ENCODE measurements around the gene ATXN2. TPM values are rescaled to one million over a fixed set of nuclear protein-coding genes. Genes with fewer than 3 reads are reported as not detected.
A peak's percentile ranks its signal among the peaks of the same experiment; 100 is the strongest.

ATXN2 gene
- total RNA-seq, 2 donors from 2014 or later = 51.6 to 63.3 TPM

GRCh38 chr12:111430433-111431353 lies 168.4 kb downstream of the ATXN2 start:
- peak; percentile 25 to 32 for ATAC-seq
- peak overlapping the region; percentile 81 for H3K27ac Mint-ChIP-seq
- peak in 1 of 2 donors; percentile 73 for DNase-seq (ENCODE audit: low spot score in 2 of 2)
- H3K9me3 Mint-ChIP-seq = no peaks in the 10 kb centered on the region
- H3K36me3 Mint-ChIP-seq = peaks cover 4 to 9% of the 10 kb centered on the region in 2 donors

DNA sequence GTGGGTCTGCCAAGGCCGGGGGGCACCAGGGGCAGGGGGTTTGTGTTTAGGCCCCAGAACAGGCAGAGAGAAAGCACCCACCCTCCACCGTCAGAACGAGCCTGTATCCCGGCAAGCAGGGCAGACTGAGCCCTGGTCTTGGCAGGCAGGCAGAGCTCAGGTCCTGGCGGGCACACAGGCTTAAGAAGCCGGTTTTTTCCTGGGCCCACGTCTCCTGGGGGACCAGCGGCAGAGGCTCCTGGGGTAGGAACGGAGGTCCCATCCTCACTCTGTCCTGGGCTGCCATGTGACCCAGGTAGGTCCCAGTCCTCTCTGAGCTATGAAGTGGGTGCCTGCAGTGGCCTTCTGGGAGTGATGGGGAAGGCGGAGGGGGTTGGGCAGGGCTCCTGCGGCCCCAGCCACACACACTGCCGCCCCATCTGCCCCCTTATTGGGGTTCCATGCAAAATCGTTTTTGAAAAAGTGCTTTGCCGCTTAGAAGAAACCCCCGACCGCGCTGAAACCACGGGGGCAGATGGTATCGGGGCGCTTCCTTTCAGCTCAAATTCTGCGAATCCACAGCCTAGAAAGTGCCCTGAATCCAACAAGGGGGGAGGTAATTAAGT lies 169.2 kb downstream of the ATXN2 start:
- ATAC-seq (peak; percentile 10 to 15), DNase-seq (ENCODE audit: low spot score in 2 of 2) (peak in 1 of 2 donors; percentile 61)
- H3K9me3 Mint-ChIP-seq = no peaks in the 10 kb centered on the region

GRCh38 chr12:111428728-111429175 lies 170.4 kb downstream of the ATXN2 start:
- H3K36me3 Mint-ChIP-seq = peaks cover 4 to 9% of the 10 kb centered on the region in 2 donors
- peak overlapping the region; percentile 79 to 91 for H3K27ac Mint-ChIP-seq
- H3K9me3 Mint-ChIP-seq = no peaks in the 10 kb centered on the region
- ATAC-seq (peak in 1 of 2 donors; percentile 21), DNase-seq (ENCODE audit: low spot score in 2 of 2) (no peak)

More for the DNA sequence above, 169.2 kb downstream of the ATXN2 start:
- peaks cover 4 to 9% of the 10 kb centered on the region in 2 donors for H3K36me3 Mint-ChIP-seq
- H3K27ac Mint-ChIP-seq = peak overlapping the region; percentile 80 to 81

- Mint-ChIP-seq H3K36me3 (peaks cover 4 to 9% of the 10 kb centered on the region in 2 donors), H3K9me3 (no peaks in the 10 kb centered on the region), H3K27ac (peak overlapping the region; percentile 79 to 91)
- ATAC-seq (peak in 1 of 2 donors; percentile 1), DNase-seq (ENCODE audit: low spot score in 2 of 2) (no peak)
Observed at GRCh38 chr12:111428081-111428727, 170.9 kb downstream of the ATXN2 start.

DNA sequence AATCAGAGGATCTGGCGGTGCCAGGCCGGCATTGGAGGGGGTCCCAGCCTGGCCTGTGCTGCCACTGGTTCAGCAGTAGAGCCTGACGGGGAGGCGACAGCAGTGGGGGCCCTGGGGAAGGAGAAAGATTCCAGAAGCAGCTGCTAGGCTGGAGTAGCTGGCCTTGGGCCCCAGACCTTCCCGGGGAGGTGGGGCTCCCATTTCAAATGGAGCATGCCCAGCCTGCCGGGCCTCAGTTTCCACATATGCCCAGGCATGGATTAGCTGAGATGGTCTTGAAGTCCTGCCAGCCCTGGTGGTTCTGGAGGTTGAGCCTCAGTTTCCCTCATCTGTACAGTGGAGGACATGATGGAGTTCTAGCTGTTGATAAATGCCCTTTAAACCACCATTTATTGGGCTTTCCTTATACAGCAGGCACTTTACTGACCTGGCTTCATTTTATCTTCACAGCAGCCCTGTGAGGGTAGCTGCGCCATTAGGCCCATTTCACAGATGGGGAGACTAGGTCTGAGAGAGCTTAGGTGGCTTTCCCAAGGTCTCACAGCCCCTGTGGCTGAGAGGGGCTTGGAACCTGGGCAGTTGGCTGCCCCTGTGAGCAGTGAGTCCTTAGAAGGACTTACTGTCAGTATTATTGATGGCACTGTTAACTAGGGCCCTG lies 171.6 kb downstream of the ATXN2 start:
- DNase-seq (ENCODE audit: low spot score in 2 of 2) (no peak), ATAC-seq (no peak)
- peaks cover 4% of the 10 kb centered on the region in 2 donors for H3K36me3 Mint-ChIP-seq
- H3K9me3 Mint-ChIP-seq = no peaks in the 10 kb centered on the region
- no peak overlapping the region for H3K27ac Mint-ChIP-seq

DNA sequence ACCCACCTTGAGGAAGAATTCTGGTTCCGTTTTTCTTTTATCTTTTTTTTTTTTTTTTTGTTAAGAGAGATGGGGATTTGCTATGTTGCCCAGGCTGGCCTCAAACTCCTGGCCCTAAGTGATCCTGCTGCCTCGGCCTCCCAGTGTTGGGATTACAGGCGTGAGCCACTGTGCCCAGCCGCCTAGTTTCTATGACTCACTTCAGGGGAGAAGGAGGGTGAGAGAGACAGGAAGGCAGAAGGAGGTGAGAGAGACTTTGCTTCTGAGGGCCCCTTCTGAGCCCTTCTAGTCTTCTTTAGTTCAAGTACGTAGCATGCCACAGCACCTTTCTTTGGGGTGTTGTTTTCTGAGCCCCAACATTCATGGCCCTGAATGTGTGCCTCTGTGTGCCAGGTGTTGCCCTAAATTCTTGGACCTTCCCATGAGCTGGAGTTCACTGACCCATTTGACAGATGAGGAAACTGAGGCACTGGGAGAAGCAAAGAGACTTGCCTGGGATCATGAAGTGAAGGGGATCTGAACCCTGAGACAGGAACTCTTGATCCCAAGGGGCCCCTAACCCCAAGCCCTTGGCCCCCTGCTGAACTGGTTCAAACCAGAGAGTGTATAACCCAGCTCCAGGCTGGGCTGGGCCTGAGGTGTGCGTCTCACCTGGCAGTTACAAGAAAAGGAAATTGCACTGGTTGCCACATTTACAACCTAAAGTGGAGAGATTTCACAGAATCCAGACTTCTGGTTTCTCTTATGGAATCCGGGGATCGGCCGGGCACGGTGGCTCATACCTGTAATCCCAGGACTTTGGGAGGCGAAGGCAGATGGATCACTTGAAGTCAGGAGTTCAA lies 172.6 kb downstream of the ATXN2 start:
- Mint-ChIP-seq H3K9me3 (no peaks in the 10 kb centered on the region), H3K36me3 (peaks cover 0 to 4% of the 10 kb centered on the region in 2 donors), H3K27ac (peak overlapping the region; percentile 58 to 68)
- ATAC-seq = peak; percentile 64 to 71
- DNase-seq (ENCODE audit: low spot score in 2 of 2) = no peak

- no peak for ATAC-seq
- Mint-ChIP-seq H3K27ac (peak overlapping the region in 1 of 2 donors; percentile 30), H3K9me3 (no peaks in the 10 kb centered on the region), H3K36me3 (peaks cover 0 to 4% of the 10 kb centered on the region in 2 donors)
- DNase-seq (ENCODE audit: low spot score in 2 of 2) = no peak
Observed at GRCh38 chr12:111425655-111426054, 173.5 kb downstream of the ATXN2 start.

GRCh38 chr12:111424793-111425251 lies 174.3 kb downstream of the ATXN2 start:
- H3K27ac Mint-ChIP-seq = no peak overlapping the region
- DNase-seq (ENCODE audit: low spot score in 2 of 2) (no peak), ATAC-seq (peak in 1 of 2 donors; percentile 23)
- H3K36me3 Mint-ChIP-seq = peaks cover 0 to 4% of the 10 kb centered on the region in 2 donors
- no peaks in the 10 kb centered on the region for H3K9me3 Mint-ChIP-seq

DNA sequence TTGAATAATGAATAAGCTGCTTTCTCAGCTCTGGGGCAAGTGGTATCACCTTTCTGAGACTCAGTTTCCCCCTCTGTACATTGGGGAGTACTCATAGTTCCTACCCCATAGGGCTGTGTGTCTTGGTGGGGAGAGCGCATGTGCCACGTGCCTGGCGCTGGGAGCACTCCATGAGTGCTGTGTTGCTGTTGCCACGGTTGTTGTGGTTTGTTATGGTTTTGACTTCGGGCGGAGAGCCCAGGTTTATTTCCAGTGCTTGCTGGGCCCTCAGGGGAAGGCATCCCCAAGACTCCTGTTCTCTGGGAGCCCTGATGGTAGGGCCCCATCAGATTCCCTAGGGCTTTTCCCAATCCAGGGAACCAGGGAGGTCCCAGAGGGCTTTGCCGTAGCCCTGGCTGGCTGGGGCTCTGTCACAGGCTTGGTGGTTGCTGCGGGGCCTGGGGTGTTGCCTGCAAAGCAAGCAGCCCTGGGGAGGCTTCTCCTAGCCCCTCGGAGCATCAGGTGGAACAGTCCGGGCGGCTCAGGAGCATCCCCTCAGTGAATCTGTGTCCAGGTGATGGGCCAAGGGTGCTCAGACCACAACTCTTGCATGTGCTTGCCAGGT lies 174.8 kb downstream of the ATXN2 start:
- DNase-seq (ENCODE audit: low spot score in 2 of 2) (no peak), ATAC-seq (no peak)
- Mint-ChIP-seq H3K9me3 (no peaks in the 10 kb centered on the region), H3K36me3 (peaks cover 0 to 4% of the 10 kb centered on the region in 2 donors), H3K27ac (no peak overlapping the region)

GRCh38 chr12:111420494-111420893 lies 178.6 kb downstream of the ATXN2 start:
- Mint-ChIP-seq H3K36me3 (no peaks in the 10 kb centered on the region), H3K27ac (peak overlapping the region in 1 of 2 donors; percentile 50), H3K9me3 (no peaks in the 10 kb centered on the region)
- ATAC-seq (no peak), DNase-seq (ENCODE audit: low spot score in 2 of 2) (no peak)

GRCh38 chr12:111419784-111420183 lies 179.3 kb downstream of the ATXN2 start:
- ATAC-seq = no peak
- no peak for DNase-seq (ENCODE audit: low spot score in 2 of 2)
- H3K9me3 Mint-ChIP-seq = no peaks in the 10 kb centered on the region
- H3K36me3 Mint-ChIP-seq = peaks cover 0 to 5% of the 10 kb centered on the region in 2 donors
- H3K27ac Mint-ChIP-seq = no peak overlapping the region

DNA sequence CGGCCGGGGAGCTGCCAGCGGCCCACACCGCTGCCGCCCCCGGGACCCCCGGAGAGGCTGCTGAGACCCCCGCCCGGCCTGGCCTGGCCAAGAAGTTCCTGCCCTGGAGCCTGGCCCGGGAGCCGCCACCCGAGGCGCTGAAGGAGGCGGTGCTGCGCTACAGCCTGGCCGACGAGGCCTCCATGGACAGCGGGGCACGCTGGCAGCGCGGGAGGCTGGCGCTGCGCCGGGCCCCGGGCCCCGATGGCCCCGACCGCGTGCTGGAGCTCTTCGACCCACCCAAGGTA lies 180.6 kb downstream of the ATXN2 start:
- no peak for DNase-seq (ENCODE audit: low spot score in 2 of 2)
- Mint-ChIP-seq H3K9me3 (no peaks in the 10 kb centered on the region), H3K36me3 (peaks cover 0 to 5% of the 10 kb centered on the region in 2 donors), H3K27ac (no peak overlapping the region)
- no peak for ATAC-seq

DNA sequence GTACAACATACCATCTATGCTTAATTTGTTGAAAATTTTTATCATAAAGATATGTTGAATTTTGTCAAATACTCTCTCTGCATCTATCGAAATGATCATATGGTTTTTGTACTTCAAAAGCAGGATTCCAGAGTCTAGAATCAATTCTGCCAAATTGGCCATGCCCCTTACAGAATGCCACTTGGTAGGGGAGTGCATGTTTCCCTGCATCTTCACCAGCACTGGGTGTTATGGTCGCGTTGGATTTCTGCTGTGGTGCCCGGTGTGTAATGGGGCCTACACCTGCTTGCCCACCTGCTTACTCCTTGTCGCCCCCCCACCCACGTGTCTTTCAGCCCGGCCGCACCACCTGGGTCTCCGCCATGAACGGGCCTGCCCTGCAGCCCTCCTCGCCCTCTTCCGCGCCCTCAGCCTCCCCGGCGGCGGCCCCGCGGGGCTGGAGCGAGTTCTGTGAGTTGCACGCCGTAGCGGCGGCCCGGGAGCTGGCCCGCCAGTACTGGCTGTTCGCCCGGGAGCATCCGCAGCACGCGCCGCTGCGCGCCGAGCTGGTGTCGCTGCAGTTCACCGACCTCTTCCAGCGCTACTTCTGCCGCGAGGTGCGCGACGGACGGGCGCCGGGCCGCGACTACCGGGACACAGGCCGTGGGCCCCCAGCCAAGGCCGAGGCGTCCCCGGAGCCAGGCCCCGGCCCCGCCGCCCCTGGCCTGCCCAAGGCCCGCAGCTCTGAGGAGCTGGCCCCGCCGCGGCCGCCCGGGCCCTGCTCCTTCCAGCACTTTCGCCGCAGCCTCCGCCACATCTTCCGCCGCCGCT lies 181.1 kb downstream of the ATXN2 start:
- peaks cover 5% of the 10 kb centered on the region in 2 donors for H3K36me3 Mint-ChIP-seq
- H3K9me3 Mint-ChIP-seq = no peaks in the 10 kb centered on the region
- H3K27ac Mint-ChIP-seq = no peak overlapping the region
- no peak for DNase-seq (ENCODE audit: low spot score in 2 of 2)
- ATAC-seq = no peak

DNA sequence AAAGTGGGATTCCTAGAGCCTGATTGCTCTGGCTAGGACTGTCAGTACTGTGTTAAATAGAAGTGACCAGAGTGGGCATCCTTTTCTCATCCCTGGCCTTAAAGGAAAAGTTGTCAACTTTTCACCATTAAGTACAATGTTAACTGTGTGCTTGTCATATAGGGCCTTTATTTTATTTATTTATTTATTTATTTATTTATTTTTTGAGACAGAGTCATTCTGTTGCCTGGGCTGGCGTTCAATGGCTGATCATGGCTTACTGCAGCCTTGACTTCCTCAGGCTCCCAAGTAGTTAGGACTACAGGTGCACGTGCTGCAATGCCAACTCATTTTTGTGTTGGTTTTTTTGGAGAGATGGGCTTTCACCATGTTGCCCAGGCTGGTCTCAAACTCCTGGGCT lies 181.8 kb downstream of the ATXN2 start:
- Mint-ChIP-seq H3K36me3 (peaks cover 5 to 9% of the 10 kb centered on the region in 2 donors), H3K27ac (no peak overlapping the region), H3K9me3 (no peaks in the 10 kb centered on the region)
- DNase-seq (ENCODE audit: low spot score in 2 of 2) = no peak
- no peak for ATAC-seq
